Esophagus muscularis mucosa (tissue), 4 donors: ENCODE results near the gene NISCH.

ENCODE experiments used
- EP300 ChIP-seq: sonication (generic); formaldehyde crosslinking; IDR thresholded peaks from one replicate; pipeline ENCODE4 v1.6.1; 2017; ENCODE audit warnings: antibody characterized with exemption
- POLR2A ChIP-seq: fragments of 450-650 bp; IDR thresholded peaks from one replicate; pipeline ENCODE4 v1.6.1; 2017; ENCODE audit warnings: antibody characterized with exemption, moderate library complexity, mild to moderate bottlenecking, low read depth
- POLR2AphosphoS5 ChIP-seq, 2 donors: sonication (generic); formaldehyde crosslinking; IDR thresholded peaks; one replicate each; pipeline ENCODE4 v1.6.1; 2017; ENCODE audit warnings: antibody characterized with exemption in 2 of 2
- TF ChIP-seq, protein P1 (sequence below), 3 experiments: fragments of 200-600 bp in 2 of 3; fragments of 450-650 bp in 1 of 3; sonication (generic) in 2 of 3; IDR thresholded peaks; one replicate each; pipeline ENCODE4 v1.5.1; 2017 to 2019; ENCODE audit warnings: antibody characterized with exemption in 3 of 3, mild to moderate bottlenecking in 2 of 3, moderate library complexity in 1 of 3

DNA sequence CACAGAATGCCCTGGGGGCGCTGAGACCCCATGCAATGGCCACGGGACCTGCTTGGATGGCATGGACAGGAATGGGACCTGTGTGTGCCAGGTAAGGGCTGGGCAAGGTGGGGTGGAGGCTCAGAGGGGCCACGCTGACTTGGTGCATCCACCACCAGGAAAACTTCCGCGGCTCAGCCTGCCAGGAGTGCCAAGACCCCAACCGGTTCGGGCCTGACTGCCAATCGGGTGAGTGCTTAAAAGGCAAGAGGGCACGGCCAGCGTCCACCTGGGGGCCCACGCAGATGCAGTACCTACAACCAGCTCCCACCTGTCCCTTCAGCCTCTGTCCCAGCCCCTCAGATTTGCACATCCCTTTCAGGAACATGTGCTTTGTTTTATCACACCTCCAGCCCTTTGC lies 46.6 kb downstream of the NISCH start:
- TF ChIP-seq, protein P1, sequence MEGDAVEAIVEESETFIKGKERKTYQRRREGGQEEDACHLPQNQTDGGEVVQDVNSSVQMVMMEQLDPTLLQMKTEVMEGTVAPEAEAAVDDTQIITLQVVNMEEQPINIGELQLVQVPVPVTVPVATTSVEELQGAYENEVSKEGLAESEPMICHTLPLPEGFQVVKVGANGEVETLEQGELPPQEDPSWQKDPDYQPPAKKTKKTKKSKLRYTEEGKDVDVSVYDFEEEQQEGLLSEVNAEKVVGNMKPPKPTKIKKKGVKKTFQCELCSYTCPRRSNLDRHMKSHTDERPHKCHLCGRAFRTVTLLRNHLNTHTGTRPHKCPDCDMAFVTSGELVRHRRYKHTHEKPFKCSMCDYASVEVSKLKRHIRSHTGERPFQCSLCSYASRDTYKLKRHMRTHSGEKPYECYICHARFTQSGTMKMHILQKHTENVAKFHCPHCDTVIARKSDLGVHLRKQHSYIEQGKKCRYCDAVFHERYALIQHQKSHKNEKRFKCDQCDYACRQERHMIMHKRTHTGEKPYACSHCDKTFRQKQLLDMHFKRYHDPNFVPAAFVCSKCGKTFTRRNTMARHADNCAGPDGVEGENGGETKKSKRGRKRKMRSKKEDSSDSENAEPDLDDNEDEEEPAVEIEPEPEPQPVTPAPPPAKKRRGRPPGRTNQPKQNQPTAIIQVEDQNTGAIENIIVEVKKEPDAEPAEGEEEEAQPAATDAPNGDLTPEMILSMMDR (IDR thresholded peaks at IDR 0.05): no peak
- no peak for TF ChIP-seq POLR2AphosphoS5 (IDR thresholded peaks at IDR 0.05)
- TF ChIP-seq POLR2A: no peak
- TF ChIP-seq EP300: no peak
